ENCODE measurements around the gene TANK. TPM values are rescaled to one million over a fixed set of nuclear protein-coding genes. Genes with fewer than 3 reads are reported as not detected.
"Not testable (repeated sequence)": the region's sequence is repeated elsewhere in the genome, so short reads cannot be mapped to it uniquely, and the experiment has no call there.

Gene TANK
- total and polyA plus RNA-seq, 4 donors: 17.2 to 62.1 (median 42.3) TPM

- H3K4me1 ChIP-seq (ENCODE audit: control insufficient read depth in 4 of 4, insufficient read depth in 4 of 4, low read length in 3 of 4); H3K36me3 ChIP-seq (ENCODE audit: control insufficient read depth in 4 of 4, insufficient read depth in 3 of 4, low read depth in 1 of 4, low read length in 3 of 4); H3K4me3 ChIP-seq (ENCODE audit: low read depth in 1 of 3, low read length in 3 of 3); DNase-seq (ENCODE audit: low spot score); H3K27me3 ChIP-seq (ENCODE audit: control insufficient read depth in 4 of 4, insufficient read depth in 4 of 4, low read length in 3 of 4); H3K9ac ChIP-seq (ENCODE audit: low read depth in 1 of 2, low read length in 2 of 2); H3K27ac ChIP-seq (ENCODE audit: low read depth in 1 of 2, low read length in 2 of 2); H3K9me3 ChIP-seq (ENCODE audit: control insufficient read depth in 4 of 4, low read length in 3 of 4): not testable (repeated sequence)
- 77% methylated on average over 5 of the region's 5 CpGs for WGBS
Measured at GRCh38 chr2:161279230-161279815, 119.1 kb downstream of the TANK start.

GRCh38 chr2:161280906-161281323 lies 120.7 kb downstream of the TANK start:
- 75% methylated on average over 18 of the region's 18 CpGs for WGBS
- TF ChIP-seq RAD21 (IDR thresholded peaks at IDR 0.05): peak; percentile 10 to 25
- H3K9me3 ChIP-seq (ENCODE audit: control insufficient read depth in 4 of 4, low read length in 3 of 4); H3K4me1 ChIP-seq (ENCODE audit: control insufficient read depth in 4 of 4, insufficient read depth in 4 of 4, low read length in 3 of 4); H3K9ac ChIP-seq (ENCODE audit: low read depth in 1 of 2, low read length in 2 of 2); H3K36me3 ChIP-seq (ENCODE audit: control insufficient read depth in 4 of 4, insufficient read depth in 3 of 4, low read depth in 1 of 4, low read length in 3 of 4); H3K27ac ChIP-seq (ENCODE audit: low read depth in 1 of 2, low read length in 2 of 2); H3K4me3 ChIP-seq (ENCODE audit: low read depth in 1 of 3, low read length in 3 of 3); H3K27me3 ChIP-seq (ENCODE audit: control insufficient read depth in 4 of 4, insufficient read depth in 4 of 4, low read length in 3 of 4); DNase-seq (ENCODE audit: low spot score): not testable (repeated sequence)

- not testable (repeated sequence) for H3K4me3 ChIP-seq (ENCODE audit: low read depth in 1 of 3, low read length in 3 of 3); DNase-seq (ENCODE audit: low spot score); H3K36me3 ChIP-seq (ENCODE audit: control insufficient read depth in 4 of 4, insufficient read depth in 3 of 4, low read depth in 1 of 4, low read length in 3 of 4); H3K9me3 ChIP-seq (ENCODE audit: control insufficient read depth in 4 of 4, low read length in 3 of 4); H3K27ac ChIP-seq (ENCODE audit: low read depth in 1 of 2, low read length in 2 of 2); H3K9ac ChIP-seq (ENCODE audit: low read depth in 1 of 2, low read length in 2 of 2); H3K27me3 ChIP-seq (ENCODE audit: control insufficient read depth in 4 of 4, insufficient read depth in 4 of 4, low read length in 3 of 4); H3K4me1 ChIP-seq (ENCODE audit: control insufficient read depth in 4 of 4, insufficient read depth in 4 of 4, low read length in 3 of 4)
- 78% methylated on average over 11 of the region's 11 CpGs for WGBS
Measured at GRCh38 chr2:161281615-161282310, 121.5 kb downstream of the TANK start.

GRCh38 chr2:161282311-161282644 lies 122.0 kb downstream of the TANK start:
- H3K4me3 ChIP-seq (ENCODE audit: low read depth in 1 of 3, low read length in 3 of 3); H3K27ac ChIP-seq (ENCODE audit: low read depth in 1 of 2, low read length in 2 of 2); H3K4me1 ChIP-seq (ENCODE audit: control insufficient read depth in 4 of 4, insufficient read depth in 4 of 4, low read length in 3 of 4); H3K9me3 ChIP-seq (ENCODE audit: control insufficient read depth in 4 of 4, low read length in 3 of 4); H3K27me3 ChIP-seq (ENCODE audit: control insufficient read depth in 4 of 4, insufficient read depth in 4 of 4, low read length in 3 of 4); H3K9ac ChIP-seq (ENCODE audit: low read depth in 1 of 2, low read length in 2 of 2); DNase-seq (ENCODE audit: low spot score); H3K36me3 ChIP-seq (ENCODE audit: control insufficient read depth in 4 of 4, insufficient read depth in 3 of 4, low read depth in 1 of 4, low read length in 3 of 4): not testable (repeated sequence)
- 91% methylated on average over 9 of the region's 9 CpGs for WGBS

- Histone ChIP-seq H3K4me1 (ENCODE audit: control insufficient read depth in 4 of 4, insufficient read depth in 4 of 4, low read length in 3 of 4) (no peaks in the 10 kb centered on the region), H3K36me3 (ENCODE audit: control insufficient read depth in 4 of 4, insufficient read depth in 3 of 4, low read depth in 1 of 4, low read length in 3 of 4) (no peaks in the 10 kb centered on the region), H3K27ac (ENCODE audit: low read depth in 1 of 2, low read length in 2 of 2) (no peak overlapping the region), H3K9me3 (ENCODE audit: control insufficient read depth in 4 of 4, low read length in 3 of 4) (peaks cover 0 to 2% (median 0%) of the 10 kb centered on the region in 4 donors), H3K27me3 (ENCODE audit: control insufficient read depth in 4 of 4, insufficient read depth in 4 of 4, low read length in 3 of 4) (no peaks in the 10 kb centered on the region), H3K4me3 (ENCODE audit: low read depth in 1 of 3, low read length in 3 of 3) (no peak overlapping the region), H3K9ac (ENCODE audit: low read depth in 1 of 2, low read length in 2 of 2) (no peak overlapping the region)
- DNase-seq (ENCODE audit: low spot score): no peak
- WGBS: 65% methylated on average over 1 of the region's 1 CpG
- TF ChIP-seq SP1 (IDR thresholded peaks at IDR 0.05) (no peak), YY1 (IDR thresholded peaks at IDR 0.05) (no peak), EGR1 (IDR thresholded peaks at IDR 0.05; ENCODE audit: low read depth in 2 of 2) (no peak), ZBTB33 (IDR thresholded peaks at IDR 0.05) (no peak), MAX (IDR thresholded peaks at IDR 0.05) (no peak), FOXA1 (IDR thresholded peaks at IDR 0.05) (no peak)
Measured at GRCh38 chr2:161283926-161284325, 123.7 kb downstream of the TANK start.
